ENCODE data around the gene EIF4A3. TPM values are rescaled to one million over a fixed set of nuclear protein-coding genes. Genes with fewer than 3 reads are reported as not detected.

The EIF4A3 gene
- total and polyA plus RNA-seq, 9 of the 15 experiments (the other 6 are each of a cell fraction or from before 2014, with no cell fraction given) = 62.7 to 171 (median 127) TPM

DNA sequence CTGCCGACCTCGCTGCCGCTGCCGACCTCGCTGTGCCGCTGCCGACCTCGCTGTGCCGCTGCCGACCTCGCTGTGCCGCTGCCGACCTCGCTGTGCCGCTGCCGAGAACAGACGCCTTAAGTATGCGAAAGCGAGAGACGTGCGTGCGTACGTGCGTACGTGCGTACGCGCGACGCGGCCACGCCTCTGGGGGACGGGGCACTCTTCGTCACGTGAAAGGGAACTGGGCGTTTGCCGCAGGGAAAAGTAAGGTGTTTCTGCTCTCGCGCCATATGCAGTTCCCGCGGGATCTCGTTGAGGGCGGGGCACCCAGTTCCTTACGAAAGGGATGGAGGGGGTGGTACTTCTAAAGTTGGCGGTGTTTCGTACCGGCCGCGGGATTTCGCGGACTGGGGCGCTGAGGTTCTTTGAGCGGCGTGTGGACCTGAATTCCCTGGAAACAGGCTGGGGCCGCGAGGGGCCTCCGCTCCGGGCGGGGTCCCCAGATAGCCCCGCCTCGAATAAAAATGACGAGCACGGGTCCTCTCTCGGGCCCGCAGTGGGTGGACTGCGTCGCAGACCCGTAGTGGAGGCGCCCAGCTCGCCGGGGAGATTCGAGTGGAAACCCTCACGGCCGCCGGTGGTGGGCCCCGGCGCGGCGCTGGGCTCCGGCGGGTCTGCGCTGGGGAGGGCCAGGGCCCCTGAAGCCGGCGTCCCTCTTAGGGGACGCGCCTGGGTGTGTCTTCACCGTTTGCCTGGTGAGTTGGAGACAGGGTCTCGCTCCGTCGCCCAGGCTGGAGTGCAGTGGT, at the start of gene EIF4A3 (continued):
- TF ChIP-seq HINFP (tag; conservative IDR thresholded peaks at IDR 0.05; ENCODE audit: low read depth) = peak; percentile 60; the same call in 1 of the 2 replicates
- peak; percentile 77; the same call in 1 of the 2 replicates for TF ChIP-seq TOE1 (IDR thresholded peaks at IDR 0.05; ENCODE audit: borderline replicate concordance)
- TF ChIP-seq TOE1 (CRISPR knock-in tag; IDR thresholded peaks at IDR 0.05; ENCODE audit: borderline replicate concordance, low read depth) = no peak
- TF ChIP-seq, protein P1, sequence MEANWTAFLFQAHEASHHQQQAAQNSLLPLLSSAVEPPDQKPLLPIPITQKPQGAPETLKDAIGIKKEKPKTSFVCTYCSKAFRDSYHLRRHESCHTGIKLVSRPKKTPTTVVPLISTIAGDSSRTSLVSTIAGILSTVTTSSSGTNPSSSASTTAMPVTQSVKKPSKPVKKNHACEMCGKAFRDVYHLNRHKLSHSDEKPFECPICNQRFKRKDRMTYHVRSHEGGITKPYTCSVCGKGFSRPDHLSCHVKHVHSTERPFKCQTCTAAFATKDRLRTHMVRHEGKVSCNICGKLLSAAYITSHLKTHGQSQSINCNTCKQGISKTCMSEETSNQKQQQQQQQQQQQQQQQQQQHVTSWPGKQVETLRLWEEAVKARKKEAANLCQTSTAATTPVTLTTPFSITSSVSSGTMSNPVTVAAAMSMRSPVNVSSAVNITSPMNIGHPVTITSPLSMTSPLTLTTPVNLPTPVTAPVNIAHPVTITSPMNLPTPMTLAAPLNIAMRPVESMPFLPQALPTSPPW (CRISPR knock-in tag; IDR thresholded peaks at IDR 0.05) = peak; percentile 63
- peak; percentile 30; the same call in 1 of the 2 replicates for TF ChIP-seq REST (IDR thresholded peaks at IDR 0.05; ENCODE audit: borderline replicate concordance)
- no peak for TF ChIP-seq REST (CRISPR knock-in tag; IDR thresholded peaks at IDR 0.05; ENCODE audit: low read depth)
- TF ChIP-seq RREB1 (CRISPR knock-in tag; IDR thresholded peaks at IDR 0.05) = 0 out of 2 replicates have a peak, but pooled peaks have one; percentile 35
